Measurements from ENCODE around the gene RASSF6. TPM values are rescaled to one million over a fixed set of nuclear protein-coding genes. Genes with fewer than 3 reads are reported as not detected.
A peak's percentile ranks its signal among the peaks of the same experiment; 100 is the strongest.
"Not testable (repeated sequence)": the region's sequence is repeated elsewhere in the genome, so short reads cannot be mapped to it uniquely, and the experiment has no call there.

RASSF6 gene
- total RNA-seq, 2 donors from 2014 or later, result not detected

GRCh38 chr4:73600954-73601353 lies 19.3 kb downstream of the RASSF6 start:
- TF ChIP-seq CTCF (IDR thresholded peaks at IDR 0.05), result no peak
- no peaks in the 10 kb centered on the region for H3K36me3 ChIP-seq
- no peaks in the 10 kb centered on the region for H3K27me3 ChIP-seq
- H3K4me1 ChIP-seq, result no peaks in the 10 kb centered on the region
- no peak overlapping the region for H3K4me3 ChIP-seq
- DNase-seq (ENCODE audit: low spot score), result no peak
- H3K9me3 ChIP-seq, result no peaks in the 10 kb centered on the region
- H3K27ac ChIP-seq, result no peak overlapping the region

- H3K4me1 ChIP-seq, result no peaks in the 10 kb centered on the region
- H3K9me3 ChIP-seq, result no peaks in the 10 kb centered on the region
- no peak overlapping the region for H3K4me3 ChIP-seq
- no peaks in the 10 kb centered on the region for H3K36me3 ChIP-seq
- no peak for TF ChIP-seq CTCF (IDR thresholded peaks at IDR 0.05)
- H3K27ac ChIP-seq, result no peak overlapping the region
- no peak for DNase-seq (ENCODE audit: low spot score)
- H3K27me3 ChIP-seq, result no peaks in the 10 kb centered on the region
Measured at GRCh38 chr4:73599182-73599581, 21.1 kb downstream of the RASSF6 start.

- Histone ChIP-seq H3K27ac (no peak overlapping the region), H3K4me1 (no peaks in the 10 kb centered on the region), H3K9me3 (no peaks in the 10 kb centered on the region), H3K4me3 (no peak overlapping the region), H3K27me3 (no peaks in the 10 kb centered on the region), H3K36me3 (no peaks in the 10 kb centered on the region)
- no peak for TF ChIP-seq CTCF (IDR thresholded peaks at IDR 0.05)
- no peak for DNase-seq (ENCODE audit: low spot score)
Measured at GRCh38 chr4:73597594-73597993, 22.6 kb downstream of the RASSF6 start.

GRCh38 chr4:73597183-73597582 lies 23.1 kb downstream of the RASSF6 start:
- DNase-seq (ENCODE audit: low spot score); H3K36me3 ChIP-seq; H3K4me3 ChIP-seq; H3K4me1 ChIP-seq; H3K27ac ChIP-seq; H3K27me3 ChIP-seq; H3K9me3 ChIP-seq: not testable (repeated sequence)

GRCh38 chr4:73596001-73596400 lies 24.2 kb downstream of the RASSF6 start:
- H3K4me1 ChIP-seq, result no peaks in the 10 kb centered on the region
- no peaks in the 10 kb centered on the region for H3K27me3 ChIP-seq
- H3K27ac ChIP-seq, result no peak overlapping the region
- TF ChIP-seq CTCF (IDR thresholded peaks at IDR 0.05), result no peak
- no peaks in the 10 kb centered on the region for H3K36me3 ChIP-seq
- H3K4me3 ChIP-seq, result no peak overlapping the region
- no peaks in the 10 kb centered on the region for H3K9me3 ChIP-seq
- DNase-seq (ENCODE audit: low spot score), result no peak

- no peak overlapping the region for H3K27ac ChIP-seq
- TF ChIP-seq CTCF (IDR thresholded peaks at IDR 0.05), result peak in 1 of 2 donors; percentile 60
- no peak overlapping the region for H3K4me3 ChIP-seq
- H3K9me3 ChIP-seq, result no peaks in the 10 kb centered on the region
- no peaks in the 10 kb centered on the region for H3K4me1 ChIP-seq
- no peaks in the 10 kb centered on the region for H3K27me3 ChIP-seq
- DNase-seq (ENCODE audit: low spot score), result no peak
- H3K36me3 ChIP-seq, result no peaks in the 10 kb centered on the region
Measured at GRCh38 chr4:73593631-73594241, 26.5 kb downstream of the RASSF6 start.

All from right atrium auricular region (tissue), 2 donors.